ENCODE data around the gene USP32.
A peak's percentile ranks its signal among the peaks of the same experiment; 100 is the strongest.

The USP32 gene

GRCh38 chr17:60355663-60356594 lies 36.0 kb downstream of the USP32 start:
- no peak for TF ChIP-seq CTCF (conservative IDR thresholded peaks at IDR 0.05; ENCODE audit: control insufficient read depth, insufficient read depth, low read depth, low read length)
- no peak for DNase-seq (ENCODE audit: low read depth)
- no peak overlapping the region for H3K4me3 ChIP-seq (ENCODE audit: control insufficient read depth, low read depth, low read length)

- no peak for TF ChIP-seq CTCF (conservative IDR thresholded peaks at IDR 0.05; ENCODE audit: control insufficient read depth, insufficient read depth, low read depth, low read length)
- peak; percentile 89 for DNase-seq (ENCODE audit: low read depth)
- no peak overlapping the region for H3K4me3 ChIP-seq (ENCODE audit: control insufficient read depth, low read depth, low read length)
These were observed 37.7 kb downstream of the USP32 start for GRCh38 chr17:60354223-60354622.

- no peak overlapping the region for H3K4me3 ChIP-seq (ENCODE audit: control insufficient read depth, low read depth, low read length)
- TF ChIP-seq CTCF (conservative IDR thresholded peaks at IDR 0.05; ENCODE audit: control insufficient read depth, insufficient read depth, low read depth, low read length): no peak
- DNase-seq (ENCODE audit: low read depth): no peak
These were observed 38.2 kb downstream of the USP32 start for GRCh38 chr17:60353773-60354172.

- no peak for DNase-seq (ENCODE audit: low read depth)
- H3K4me3 ChIP-seq (ENCODE audit: control insufficient read depth, low read depth, low read length): no peak overlapping the region
- no peak for TF ChIP-seq CTCF (conservative IDR thresholded peaks at IDR 0.05; ENCODE audit: control insufficient read depth, insufficient read depth, low read depth, low read length)
These were observed 39.4 kb downstream of the USP32 start for GRCh38 chr17:60352569-60352968.

- DNase-seq (ENCODE audit: low read depth): no peak
- TF ChIP-seq CTCF (conservative IDR thresholded peaks at IDR 0.05; ENCODE audit: control insufficient read depth, insufficient read depth, low read depth, low read length): no peak
- H3K4me3 ChIP-seq (ENCODE audit: control insufficient read depth, low read depth, low read length): no peak overlapping the region
These were observed 39.9 kb downstream of the USP32 start for GRCh38 chr17:60352071-60352470.

GRCh38 chr17:60351012-60351695 lies 40.8 kb downstream of the USP32 start:
- DNase-seq (ENCODE audit: low read depth): no peak
- no peak for TF ChIP-seq CTCF (conservative IDR thresholded peaks at IDR 0.05; ENCODE audit: control insufficient read depth, insufficient read depth, low read depth, low read length)
- H3K4me3 ChIP-seq (ENCODE audit: control insufficient read depth, low read depth, low read length): no peak overlapping the region
